Hepatocyte (in vitro differentiated cells): Measurements from ENCODE around the gene AK1.

Source experiments
- EZH2 ChIP-seq: fragments of 200-600 bp; sonication (generic); IDR thresholded peaks from 2 replicates; pipeline ENCODE4 v1.6.1; 2016; ENCODE audit warnings: antibody characterized with exemption, mild to moderate bottlenecking, borderline replicate concordance
- TF ChIP-seq, protein P1 (sequence below): fragments of 200-600 bp; sonication (generic); IDR thresholded peaks from 2 replicates; pipeline ENCODE4 v1.5.1; 2016; ENCODE audit warnings: antibody characterized with exemption, mild to moderate bottlenecking; ENCODE audit not compliant: poor library complexity

DNA sequence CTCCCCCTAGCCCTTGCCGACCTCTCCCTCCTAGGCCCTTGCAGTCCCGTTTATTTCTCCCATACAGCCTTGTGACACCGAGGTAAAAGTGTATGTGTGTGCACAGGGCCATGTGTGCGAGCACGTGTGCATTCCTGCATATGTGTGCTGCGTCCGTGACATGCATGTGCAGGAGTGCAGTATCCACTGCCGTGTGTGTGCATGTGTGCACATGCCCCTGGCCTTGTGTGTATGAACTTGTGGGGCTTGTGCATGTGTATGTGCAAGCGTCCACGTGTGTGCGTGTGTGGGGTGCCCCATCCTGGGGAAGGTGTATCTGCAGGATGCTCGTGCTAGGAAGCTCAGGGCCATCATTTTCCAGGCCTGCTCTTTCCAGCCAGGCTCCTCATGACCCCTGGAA is 6.6 kb downstream of the AK1 start:
- TF ChIP-seq EZH2: no peak
- TF ChIP-seq, protein P1, sequence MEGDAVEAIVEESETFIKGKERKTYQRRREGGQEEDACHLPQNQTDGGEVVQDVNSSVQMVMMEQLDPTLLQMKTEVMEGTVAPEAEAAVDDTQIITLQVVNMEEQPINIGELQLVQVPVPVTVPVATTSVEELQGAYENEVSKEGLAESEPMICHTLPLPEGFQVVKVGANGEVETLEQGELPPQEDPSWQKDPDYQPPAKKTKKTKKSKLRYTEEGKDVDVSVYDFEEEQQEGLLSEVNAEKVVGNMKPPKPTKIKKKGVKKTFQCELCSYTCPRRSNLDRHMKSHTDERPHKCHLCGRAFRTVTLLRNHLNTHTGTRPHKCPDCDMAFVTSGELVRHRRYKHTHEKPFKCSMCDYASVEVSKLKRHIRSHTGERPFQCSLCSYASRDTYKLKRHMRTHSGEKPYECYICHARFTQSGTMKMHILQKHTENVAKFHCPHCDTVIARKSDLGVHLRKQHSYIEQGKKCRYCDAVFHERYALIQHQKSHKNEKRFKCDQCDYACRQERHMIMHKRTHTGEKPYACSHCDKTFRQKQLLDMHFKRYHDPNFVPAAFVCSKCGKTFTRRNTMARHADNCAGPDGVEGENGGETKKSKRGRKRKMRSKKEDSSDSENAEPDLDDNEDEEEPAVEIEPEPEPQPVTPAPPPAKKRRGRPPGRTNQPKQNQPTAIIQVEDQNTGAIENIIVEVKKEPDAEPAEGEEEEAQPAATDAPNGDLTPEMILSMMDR: no peak
